SU-DHL-6 (cell line): ENCODE data around the gene SLC22A13.

ENCODE experiments used
- H2AFZ ChIP-seq: fragments of 200-600 bp; sonication (generic); 2 replicates; pipeline ENCODE4 v1.6.1; 2014; ENCODE audit warnings: low read depth, mild to moderate bottlenecking, moderate library complexity, mixed read lengths, antibody characterized with exemption, low read length; ENCODE audit not compliant: severe bottlenecking
- H3F3A ChIP-seq: fragments of 200-600 bp; shearing (Covaris generic); 2 replicates; pipeline ENCODE4 v1.6.0; 2016; ENCODE audit warnings: antibody characterized with exemption, mild to moderate bottlenecking; ENCODE audit not compliant: insufficient read depth
- H3K27ac ChIP-seq: fragments of 200-600 bp; sonication (generic); 2 replicates; pipeline ENCODE4 v1.5.1; 2016; ENCODE audit warnings: low read depth, mild to moderate bottlenecking, low read length, moderate library complexity, mixed read lengths
- H3K27me3 ChIP-seq: fragments of 200-600 bp; sonication (generic), shearing (Covaris generic); 2 replicates; pipeline ENCODE4 v1.6.0; 2014; ENCODE audit warnings: mild to moderate bottlenecking, low read length
- H3K36me3 ChIP-seq: fragments of 200-600 bp; sonication (generic); 2 replicates; pipeline ENCODE4 v1.6.1; 2014; ENCODE audit warnings: mild to moderate bottlenecking, low read length, mixed read lengths
- H3K4me2 ChIP-seq: fragments of 300-600, 200-600 bp; shearing (Covaris generic), sonication (generic); 2 replicates; pipeline ENCODE4 v1.6.0; 2014; ENCODE audit warnings: low read length, low read depth, mild to moderate bottlenecking; ENCODE audit not compliant: poor library complexity, severe bottlenecking
- H3K4me3 ChIP-seq: fragments of 200-600 bp; sonication (generic); 2 replicates; pipeline ENCODE4 v1.5.1; 2014; ENCODE audit warnings: antibody characterized with exemption, low read length, mild to moderate bottlenecking, mixed read lengths; ENCODE audit not compliant: insufficient read depth, poor library complexity, severe bottlenecking
- H3K79me2 ChIP-seq: fragments of 200-600 bp; sonication (generic); 2 replicates; pipeline ENCODE4 v1.6.1; 2014; ENCODE audit warnings: mild to moderate bottlenecking, low read length, moderate library complexity; ENCODE audit not compliant: insufficient read depth
- H3K9ac ChIP-seq: fragments of 200-600 bp; sonication (generic); 2 replicates; pipeline ENCODE4 v1.7.0; 2014; ENCODE audit warnings: mild to moderate bottlenecking, low read length
- H3K9me2 ChIP-seq: fragments of 200-600 bp; sonication (generic); replicated peaks from 2 replicates; pipeline ENCODE4 v1.6.1; 2014; ENCODE audit warnings: low read length; ENCODE audit not compliant: insufficient read depth
- H3K9me3 ChIP-seq: fragments of 200-600 bp; sonication (generic); 2 replicates; pipeline ENCODE4 v1.6.1; 2014; ENCODE audit warnings: low read length, mixed read lengths; ENCODE audit not compliant: insufficient read depth
- H4K20me1 ChIP-seq: fragments of 200-600 bp; sonication (generic); 2 replicates; pipeline ENCODE4 v1.6.1; 2014; ENCODE audit warnings: low read depth, mild to moderate bottlenecking, antibody characterized with exemption, low read length, moderate library complexity, mixed read lengths
- CTCF ChIP-seq: fragments of 200-600 bp; sonication (generic); IDR thresholded peaks from one replicate; pipeline ENCODE4 v1.5.1; 2017; ENCODE audit warnings: antibody characterized with exemption, mild to moderate bottlenecking, low read length, moderate library complexity; ENCODE audit not compliant: insufficient read depth, poor library complexity, severe bottlenecking
- EZH2phosphoT487 ChIP-seq: fragments of 200-600 bp; sonication (generic), shearing (Covaris generic); conservative IDR thresholded peaks from 2 replicates; pipeline ENCODE4 v1.6.1; 2018; ENCODE audit warnings: mild to moderate bottlenecking, antibody characterized with exemption, low read length, moderate library complexity, mixed read lengths

The SLC22A13 gene

GRCh38 chr3:38307599-38307998 lies 42.0 kb downstream of the SLC22A13 start:
- H3F3A ChIP-seq: no peaks in the 10 kb centered on the region
- H3K27me3 ChIP-seq: no peaks in the 10 kb centered on the region
- TF ChIP-seq CTCF (no peak), EZH2phosphoT487 (no peak)

GRCh38 chr3:38308456-38308855 lies 42.8 kb downstream of the SLC22A13 start:
- H3K4me2 ChIP-seq: no peak overlapping the region
- H4K20me1 ChIP-seq: no peaks in the 10 kb centered on the region
- TF ChIP-seq CTCF: no peak
- TF ChIP-seq EZH2phosphoT487: no peak
- H3K9ac ChIP-seq: no peak overlapping the region
- no peaks in the 10 kb centered on the region for H3K9me2 ChIP-seq
- no peaks in the 10 kb centered on the region for H3K9me3 ChIP-seq
- H3K4me3 ChIP-seq: no peak overlapping the region
- H3K79me2 ChIP-seq: no peaks in the 10 kb centered on the region
- H3K27ac ChIP-seq: no peak overlapping the region
- H3F3A ChIP-seq: no peaks in the 10 kb centered on the region
- H3K27me3 ChIP-seq: no peaks in the 10 kb centered on the region
- H3K36me3 ChIP-seq: no peaks in the 10 kb centered on the region
- no peak overlapping the region for H2AFZ ChIP-seq

More at GRCh38 chr3:38307599-38307998, 42.0 kb downstream of the SLC22A13 start:
- no peaks in the 10 kb centered on the region for H3K79me2 ChIP-seq
- H3K4me2 ChIP-seq: no peak overlapping the region
- no peak overlapping the region for H3K9ac ChIP-seq
- H4K20me1 ChIP-seq: no peaks in the 10 kb centered on the region
- H3K27ac ChIP-seq: no peak overlapping the region
- no peaks in the 10 kb centered on the region for H3K9me3 ChIP-seq
- no peaks in the 10 kb centered on the region for H3K36me3 ChIP-seq
- no peaks in the 10 kb centered on the region for H3K9me2 ChIP-seq
- H2AFZ ChIP-seq: no peak overlapping the region
- H3K4me3 ChIP-seq: no peak overlapping the region

GRCh38 chr3:38311476-38311875 lies 45.9 kb downstream of the SLC22A13 start:
- no peaks in the 10 kb centered on the region for H3K36me3 ChIP-seq
- TF ChIP-seq CTCF (no peak), EZH2phosphoT487 (no peak)
- H3K79me2 ChIP-seq: no peaks in the 10 kb centered on the region
- H3K9me3 ChIP-seq: no peaks in the 10 kb centered on the region
- no peak overlapping the region for H2AFZ ChIP-seq
- H3K4me2 ChIP-seq: no peak overlapping the region
- no peaks in the 10 kb centered on the region for H3K27me3 ChIP-seq
- H3F3A ChIP-seq: no peaks in the 10 kb centered on the region
- H3K4me3 ChIP-seq: no peak overlapping the region
- H3K27ac ChIP-seq: no peak overlapping the region
- no peaks in the 10 kb centered on the region for H4K20me1 ChIP-seq
- H3K9me2 ChIP-seq: no peaks in the 10 kb centered on the region
- H3K9ac ChIP-seq: no peak overlapping the region
